COLO668 (cell line): ENCODE results near the gene CLEC17A.
"Not testable (repeated sequence)": the region's sequence is repeated elsewhere in the genome, so short reads cannot be mapped to it uniquely, and the experiment has no call there.

Source experiments
- DNase-seq: peaks from one replicate; lab custom pipeline; 2025; ENCODE audit not compliant: unreplicated experiment; lab: John Stamatoyannopoulos, UW

The CLEC17A gene

GRCh38 chr19:14577264-14577663, 5.6 kb upstream of the CLEC17A start:
- DNase-seq: no peak

GRCh38 chr19:14577885-14578427, 4.9 kb upstream of the CLEC17A start:
- no peak for DNase-seq

- DNase-seq: no peak
Observed at GRCh38 chr19:14580623-14581237, 2.2 kb upstream of the CLEC17A start.

GRCh38 chr19:14584372-14584771, 1.5 kb downstream of the CLEC17A start:
- not testable (repeated sequence) for DNase-seq

- not testable (repeated sequence) for DNase-seq
Observed at GRCh38 chr19:14585187-14585586, 2.3 kb downstream of the CLEC17A start.

GRCh38 chr19:14589433-14589832, 6.5 kb downstream of the CLEC17A start:
- DNase-seq: not testable (repeated sequence)

- DNase-seq: no peak
Observed at GRCh38 chr19:14595558-14595957, 12.7 kb downstream of the CLEC17A start.

- no peak for DNase-seq
Observed at GRCh38 chr19:14599548-14600147, 16.8 kb downstream of the CLEC17A start.

- no peak for DNase-seq
Observed at GRCh38 chr19:14603990-14604387, 21.1 kb downstream of the CLEC17A start.

GRCh38 chr19:14606627-14607026, 23.7 kb downstream of the CLEC17A start:
- no peak for DNase-seq

GRCh38 chr19:14611051-14611450, 28.2 kb downstream of the CLEC17A start:
- no peak for DNase-seq

GRCh38 chr19:14612242-14612641, 29.4 kb downstream of the CLEC17A start:
- not testable (repeated sequence) for DNase-seq

GRCh38 chr19:14612657-14613056, 29.8 kb downstream of the CLEC17A start:
- DNase-seq: no peak

- not testable (repeated sequence) for DNase-seq
Observed at GRCh38 chr19:14613399-14614098, 30.7 kb downstream of the CLEC17A start.

GRCh38 chr19:14614099-14614412, 31.2 kb downstream of the CLEC17A start:
- no peak for DNase-seq

GRCh38 chr19:14615623-14616022, 32.7 kb downstream of the CLEC17A start:
- no peak for DNase-seq

- DNase-seq: no peak
Observed at GRCh38 chr19:14616407-14616806, 33.5 kb downstream of the CLEC17A start.

GRCh38 chr19:14619404-14619803, 36.5 kb downstream of the CLEC17A start:
- no peak for DNase-seq

- not testable (repeated sequence) for DNase-seq
Observed at GRCh38 chr19:14624491-14624890, 41.6 kb downstream of the CLEC17A start.

- no peak for DNase-seq
Observed at GRCh38 chr19:14629557-14629956, 46.7 kb downstream of the CLEC17A start.

- peak; percentile 1 for DNase-seq
Observed at GRCh38 chr19:14632286-14632685, 49.4 kb downstream of the CLEC17A start.
